NCI-H2029 (cell line): ENCODE data around the gene USP17L17.
"Not testable (repeated sequence)": the region's sequence is repeated elsewhere in the genome, so short reads cannot be mapped to it uniquely, and the experiment has no call there.

Source experiments
- DNase-seq: peaks from one replicate; lab custom pipeline; 2025; lab: John Stamatoyannopoulos, UW

USP17L17 gene, protein sequence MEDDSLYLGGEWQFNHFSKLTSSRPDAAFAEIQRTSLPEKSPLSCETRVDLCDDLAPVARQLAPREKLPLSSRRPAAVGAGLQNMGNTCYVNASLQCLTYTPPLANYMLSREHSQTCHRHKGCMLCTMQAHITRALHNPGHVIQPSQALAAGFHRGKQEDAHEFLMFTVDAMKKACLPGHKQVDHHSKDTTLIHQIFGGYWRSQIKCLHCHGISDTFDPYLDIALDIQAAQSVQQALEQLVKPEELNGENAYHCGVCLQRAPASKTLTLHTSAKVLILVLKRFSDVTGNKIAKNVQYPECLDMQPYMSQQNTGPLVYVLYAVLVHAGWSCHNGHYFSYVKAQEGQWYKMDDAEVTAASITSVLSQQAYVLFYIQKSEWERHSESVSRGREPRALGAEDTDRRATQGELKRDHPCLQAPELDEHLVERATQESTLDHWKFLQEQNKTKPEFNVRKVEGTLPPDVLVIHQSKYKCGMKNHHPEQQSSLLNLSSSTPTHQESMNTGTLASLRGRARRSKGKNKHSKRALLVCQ

DNA sequence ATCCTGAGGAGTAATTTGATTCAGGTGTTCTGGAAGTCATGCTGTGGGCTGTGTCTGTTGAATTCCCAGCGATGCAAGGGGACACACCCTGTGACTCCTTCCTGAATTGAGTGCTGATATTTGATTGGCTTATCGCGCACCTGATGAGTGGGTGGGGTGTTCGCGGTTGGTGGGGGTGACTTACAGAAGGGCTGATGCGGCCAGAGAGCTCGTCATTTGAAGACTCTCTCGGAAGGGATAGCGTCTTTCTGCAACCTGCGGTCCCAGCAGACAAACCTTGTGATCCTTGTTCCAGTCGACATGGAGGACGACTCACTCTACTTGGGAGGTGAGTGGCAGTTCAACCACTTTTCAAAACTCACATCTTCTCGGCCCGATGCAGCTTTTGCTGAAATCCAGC lies at the start of gene USP17L17:
USP17L17 (plus strand) TSS at position 301 of the 400 bp plus-strand sequence; CDS start at position 301, 0 bp downstream.
- not testable (repeated sequence) for DNase-seq

DNA sequence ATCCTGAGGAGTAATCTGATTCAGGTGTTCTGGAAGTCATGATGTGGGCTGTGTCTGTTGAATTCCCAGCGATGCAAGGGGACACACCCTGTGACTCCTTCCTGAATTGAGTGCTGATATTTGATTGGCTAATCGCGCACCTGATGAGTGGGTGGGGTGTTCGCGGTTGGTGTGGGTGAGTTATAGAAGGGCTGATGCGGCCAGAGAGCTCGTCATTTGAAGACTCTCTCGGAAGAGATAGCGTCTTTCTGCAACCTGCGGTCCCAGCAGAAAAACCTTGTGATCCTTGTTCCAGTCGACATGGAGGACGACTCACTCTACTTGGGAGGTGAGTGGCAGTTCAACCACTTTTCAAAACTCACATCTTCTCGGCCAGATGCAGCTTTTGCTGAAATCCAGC lies 33.3 kb upstream of the USP17L17 start, which contains the start of gene USP17L10:
USP17L10 (plus strand) TSS at position 301 of the 400 bp plus-strand sequence; CDS start at position 301, 0 bp downstream.
- not testable (repeated sequence) for DNase-seq

DNA sequence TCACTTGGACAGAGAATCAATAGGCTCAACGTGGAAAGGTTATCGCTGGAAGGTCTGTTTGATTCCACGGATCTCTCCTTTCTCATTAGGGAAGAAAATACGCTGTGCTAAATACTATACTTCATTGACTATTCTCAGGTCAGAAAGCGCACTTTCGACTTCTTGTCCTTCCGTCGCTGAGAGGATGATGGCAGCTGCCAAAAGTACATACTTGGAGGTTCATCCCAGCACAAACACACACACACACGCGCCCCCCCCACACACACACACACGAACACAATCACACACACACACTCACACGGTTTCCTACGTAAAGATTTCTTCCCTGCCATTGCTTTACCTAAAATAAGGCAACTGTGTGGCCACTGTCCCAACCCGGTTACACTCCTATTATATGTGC lies 29.0 kb upstream of the USP17L17 start:
- DNase-seq, result not testable (repeated sequence)

DNA sequence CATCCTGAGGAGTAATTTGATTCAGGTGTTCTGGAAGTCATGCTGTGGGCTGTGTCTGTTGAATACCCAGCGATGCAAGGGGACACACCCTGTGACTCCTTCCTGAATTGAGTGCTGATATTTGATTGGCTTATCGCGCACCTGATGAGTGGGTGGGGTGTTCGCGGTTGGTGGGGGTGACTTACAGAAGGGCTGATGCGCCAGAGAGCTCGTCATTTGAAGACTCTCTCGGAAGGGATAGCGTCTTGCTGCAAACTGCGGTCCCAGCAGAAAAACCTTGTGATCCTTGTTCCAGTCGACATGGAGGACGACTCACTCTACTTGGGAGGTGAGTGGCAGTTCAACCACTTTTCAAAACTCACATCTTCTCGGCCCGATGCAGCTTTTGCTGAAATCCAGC lies 28.6 kb upstream of the USP17L17 start, which contains the start of gene USP17L11:
USP17L11 (plus strand) TSS at position 301 of the 400 bp plus-strand sequence; CDS start at position 301, 0 bp downstream.
- DNase-seq, result not testable (repeated sequence)

DNA sequence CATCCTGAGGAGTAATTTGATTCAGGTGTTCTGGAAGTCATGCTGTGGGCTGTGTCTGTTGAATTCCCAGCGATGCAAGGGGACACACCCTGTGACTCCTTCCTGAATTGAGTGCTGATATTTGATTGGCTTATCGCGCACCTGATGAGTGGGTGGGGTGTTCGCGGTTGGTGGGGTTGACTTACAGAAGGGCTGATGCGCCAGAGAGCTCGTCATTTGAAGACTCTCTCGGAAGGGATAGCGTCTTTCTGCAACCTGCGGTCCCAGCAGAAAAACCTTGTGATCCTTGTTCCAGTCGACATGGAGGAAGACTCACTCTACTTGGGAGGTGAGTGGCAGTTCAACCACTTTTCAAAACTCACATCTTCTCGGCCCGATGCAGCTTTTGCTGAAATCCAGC lies 23.8 kb upstream of the USP17L17 start, which contains the start of gene USP17L12:
USP17L12 (plus strand) TSS at position 301 of the 400 bp plus-strand sequence; CDS start at position 301, 0 bp downstream.
- not testable (repeated sequence) for DNase-seq

DNA sequence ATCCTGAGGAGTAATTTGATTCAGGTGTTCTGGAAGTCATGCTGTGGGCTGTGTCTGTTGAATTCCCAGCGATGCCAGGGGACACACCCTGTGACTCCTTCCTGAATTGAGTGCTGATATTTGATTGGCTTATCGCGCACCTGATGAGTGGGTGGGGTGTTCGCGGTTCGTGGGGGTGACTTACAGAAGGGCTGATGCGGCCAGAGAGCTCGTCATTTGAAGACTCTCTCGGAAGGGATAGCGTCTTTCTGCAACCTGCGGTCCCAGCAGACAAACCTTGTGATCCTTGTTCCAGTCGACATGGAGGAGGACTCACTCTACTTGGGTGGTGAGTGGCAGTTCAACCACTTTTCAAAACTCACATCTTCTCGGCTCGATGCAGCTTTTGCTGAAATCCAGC lies 19.1 kb upstream of the USP17L17 start, which contains the start of gene USP17L13:
USP17L13 (plus strand) TSS at position 301 of the 400 bp plus-strand sequence; CDS start at position 301, 0 bp downstream.
- DNase-seq, result not testable (repeated sequence)

DNA sequence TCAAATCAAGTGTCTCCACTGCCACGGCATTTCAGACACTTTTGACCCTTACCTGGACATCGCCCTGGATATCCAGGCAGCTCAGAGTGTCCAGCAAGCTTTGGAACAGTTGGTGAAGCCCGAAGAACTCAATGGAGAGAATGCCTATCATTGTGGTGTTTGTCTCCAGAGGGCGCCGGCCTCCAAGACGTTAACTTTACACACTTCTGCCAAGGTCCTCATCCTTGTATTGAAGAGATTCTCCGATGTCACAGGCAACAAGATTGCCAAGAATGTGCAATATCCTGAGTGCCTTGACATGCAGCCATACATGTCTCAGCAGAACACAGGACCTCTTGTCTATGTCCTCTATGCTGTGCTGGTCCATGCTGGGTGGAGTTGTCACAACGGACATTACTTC lies 13.4 kb upstream of the USP17L17 start:
- not testable (repeated sequence) for DNase-seq

DNA sequence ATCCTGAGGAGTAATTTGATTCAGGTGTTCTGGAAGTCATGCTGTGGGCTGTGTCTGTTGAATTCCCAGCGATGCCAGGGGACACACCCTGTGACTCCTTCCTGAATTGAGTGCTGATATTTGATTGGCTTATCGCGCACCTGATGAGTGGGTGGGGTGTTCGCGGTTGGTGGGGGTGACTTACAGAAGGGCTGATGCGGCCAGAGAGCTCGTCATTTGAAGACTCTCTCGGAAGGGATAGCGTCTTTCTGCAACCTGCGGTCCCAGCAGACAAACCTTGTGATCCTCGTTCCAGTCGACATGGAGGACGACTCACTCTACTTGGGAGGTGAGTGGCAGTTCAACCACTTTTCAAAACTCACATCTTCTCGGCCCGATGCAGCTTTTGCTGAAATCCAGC lies 9.6 kb upstream of the USP17L17 start, which contains the start of gene USP17L15:
USP17L15 (plus strand) TSS at position 301 of the 400 bp plus-strand sequence; CDS start at position 301, 0 bp downstream.
- not testable (repeated sequence) for DNase-seq

DNA sequence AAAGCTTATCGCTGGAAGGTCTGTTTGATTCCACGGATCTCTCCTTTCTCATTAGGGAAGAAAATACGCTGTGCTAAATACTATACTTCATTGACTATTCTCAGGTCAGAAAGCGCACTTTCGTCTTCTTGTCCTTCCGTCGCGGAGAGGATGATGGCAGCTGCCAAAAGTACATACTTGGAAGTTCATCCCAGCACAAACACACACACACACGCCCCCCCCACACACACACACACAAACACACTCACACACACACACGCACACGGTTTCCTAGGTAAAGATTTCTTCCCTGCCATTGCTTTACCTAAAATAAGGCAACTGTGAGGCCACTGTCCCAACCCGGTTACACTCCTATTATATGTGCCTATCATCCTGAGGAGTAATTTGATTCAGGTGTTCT lies 5.2 kb upstream of the USP17L17 start:
- not testable (repeated sequence) for DNase-seq

DNA sequence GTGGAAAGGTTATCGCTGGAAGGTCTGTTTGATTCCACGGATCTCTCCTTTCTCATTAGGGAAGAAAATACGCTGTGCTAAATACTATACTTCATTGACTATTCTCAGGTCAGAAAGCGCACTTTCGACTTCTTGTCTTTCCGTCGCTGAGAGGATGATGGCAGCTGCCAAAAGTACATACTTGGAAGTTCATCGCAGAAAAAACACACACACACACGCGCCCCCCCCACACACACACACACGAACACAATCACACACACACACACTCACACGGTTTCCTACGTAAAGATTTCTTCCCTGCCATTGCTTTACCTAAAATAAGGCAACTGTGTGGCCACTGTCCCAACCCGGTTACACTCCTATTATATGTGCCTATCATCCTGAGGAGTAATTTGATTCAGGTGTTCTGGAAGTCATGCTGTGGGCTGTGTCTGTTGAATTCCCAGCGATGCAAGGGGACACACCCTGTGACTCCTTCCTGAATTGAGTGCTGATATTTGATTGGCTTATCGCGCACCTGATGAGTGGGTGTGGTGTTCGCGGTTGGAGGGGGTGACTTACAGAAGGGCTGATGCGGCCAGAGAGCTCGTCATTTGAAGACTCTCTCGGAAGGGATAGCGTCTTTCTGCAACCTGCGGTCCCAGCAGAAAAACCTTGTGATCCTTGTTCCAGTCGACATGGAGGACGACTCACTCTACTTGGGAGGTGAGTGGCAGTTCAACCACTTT lies 4.4 kb downstream of the USP17L17 start, which contains the start of gene USP17L18:
USP17L18 (plus strand) TSS at position 678 of the 728 bp plus-strand sequence; CDS start at position 678, 0 bp downstream.
- not testable (repeated sequence) for DNase-seq

DNA sequence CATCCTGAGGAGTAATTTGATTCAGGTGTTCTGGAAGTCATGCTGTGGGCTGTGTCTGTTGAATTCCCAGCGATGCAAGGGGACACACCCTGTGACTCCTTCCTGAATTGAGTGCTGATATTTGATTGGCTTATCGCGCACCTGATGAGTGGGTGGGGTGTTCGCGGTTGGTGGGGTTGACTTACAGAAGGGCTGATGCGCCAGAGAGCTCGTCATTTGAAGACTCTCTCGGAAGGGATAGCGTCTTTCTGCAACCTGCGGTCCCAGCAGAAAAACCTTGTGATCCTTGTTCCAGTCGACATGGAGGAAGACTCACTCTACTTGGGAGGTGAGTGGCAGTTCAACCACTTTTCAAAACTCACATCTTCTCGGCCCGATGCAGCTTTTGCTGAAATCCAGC lies 9.4 kb downstream of the USP17L17 start, which contains the start of gene USP17L19:
USP17L19 (plus strand) TSS at position 301 of the 400 bp plus-strand sequence; CDS start at position 301, 0 bp downstream.
- not testable (repeated sequence) for DNase-seq

DNA sequence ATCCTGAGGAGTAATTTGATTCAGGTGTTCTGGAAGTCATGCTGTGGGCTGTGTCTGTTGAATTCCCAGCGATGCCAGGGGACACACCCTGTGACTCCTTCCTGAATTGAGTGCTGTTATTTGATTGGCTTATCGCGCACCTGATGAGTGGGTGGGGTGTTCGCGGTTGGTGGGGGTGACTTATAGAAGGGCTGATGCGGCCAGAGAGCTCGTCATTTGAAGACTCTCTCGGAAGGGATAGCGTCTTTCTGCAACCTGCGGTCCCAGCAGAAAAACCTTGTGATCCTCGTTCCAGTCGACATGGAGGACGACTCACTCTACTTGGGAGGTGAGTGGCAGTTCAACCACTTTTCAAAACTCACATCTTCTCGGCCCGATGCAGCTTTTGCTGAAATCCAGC lies 14.1 kb downstream of the USP17L17 start, which contains the start of gene USP17L20:
USP17L20 (plus strand) TSS at position 301 of the 400 bp plus-strand sequence; CDS start at position 301, 0 bp downstream.
- not testable (repeated sequence) for DNase-seq

DNA sequence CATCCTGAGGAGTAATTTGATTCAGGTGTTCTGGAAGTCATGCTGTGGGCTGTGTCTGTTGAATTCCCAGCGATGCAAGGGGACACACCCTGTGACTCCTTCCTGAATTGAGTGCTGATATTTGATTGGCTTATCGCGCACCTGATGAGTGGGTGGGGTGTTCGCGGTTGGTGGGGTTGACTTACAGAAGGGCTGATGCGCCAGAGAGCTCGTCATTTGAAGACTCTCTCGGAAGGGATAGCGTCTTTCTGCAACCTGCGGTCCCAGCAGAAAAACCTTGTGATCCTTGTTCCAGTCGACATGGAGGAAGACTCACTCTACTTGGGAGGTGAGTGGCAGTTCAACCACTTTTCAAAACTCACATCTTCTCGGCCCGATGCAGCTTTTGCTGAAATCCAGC lies 18.9 kb downstream of the USP17L17 start, which contains the start of gene USP17L21:
USP17L21 (plus strand) TSS at position 301 of the 400 bp plus-strand sequence; CDS start at position 301, 0 bp downstream.
- DNase-seq, result not testable (repeated sequence)

DNA sequence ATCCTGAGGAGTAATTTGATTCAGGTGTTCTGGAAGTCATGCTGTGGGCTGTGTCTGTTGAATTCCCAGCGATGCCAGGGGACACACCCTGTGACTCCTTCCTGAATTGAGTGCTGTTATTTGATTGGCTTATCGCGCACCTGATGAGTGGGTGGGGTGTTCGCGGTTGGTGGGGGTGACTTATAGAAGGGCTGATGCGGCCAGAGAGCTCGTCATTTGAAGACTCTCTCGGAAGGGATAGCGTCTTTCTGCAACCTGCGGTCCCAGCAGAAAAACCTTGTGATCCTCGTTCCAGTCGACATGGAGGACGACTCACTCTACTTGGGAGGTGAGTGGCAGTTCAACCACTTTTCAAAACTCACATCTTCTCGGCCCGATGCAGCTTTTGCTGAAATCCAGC lies 23.6 kb downstream of the USP17L17 start, which contains the start of gene USP17L22:
USP17L22 (plus strand) TSS at position 301 of the 400 bp plus-strand sequence; CDS start at position 301, 0 bp downstream.
- not testable (repeated sequence) for DNase-seq

DNA sequence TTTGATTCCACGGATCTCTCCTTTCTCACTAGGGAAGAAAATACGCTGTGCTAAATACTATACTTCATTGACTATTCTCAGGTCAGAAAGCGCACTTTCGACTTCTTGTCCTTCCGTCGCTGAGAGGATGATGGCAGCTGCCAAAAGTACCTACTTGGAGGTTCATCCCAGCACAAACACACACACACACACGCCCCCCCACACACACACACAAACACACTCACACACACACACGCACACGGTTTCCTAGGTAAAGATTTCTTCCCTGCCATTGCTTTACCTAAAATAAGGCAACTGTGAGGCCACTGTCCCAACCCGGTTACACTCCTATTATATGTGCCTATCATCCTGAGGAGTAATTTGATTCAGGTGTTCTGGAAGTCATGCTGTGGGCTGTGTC lies 28.0 kb downstream of the USP17L17 start:
- DNase-seq, result not testable (repeated sequence)
